Muscle of leg (tissue), 9 donors: Measurements from ENCODE around the gene HCAR2. TPM values are rescaled to one million over a fixed set of nuclear protein-coding genes. Genes with fewer than 3 reads are reported as not detected.

Source experiments
- polyA plus RNA-seq, 8 donors: library from polyadenylated mRNA; unstranded; fragments of 120-200 nt; gene quantifications; one replicate each; pipeline versions ENCODE4 v1.2.1 to v1.2.3, GENCODE V29; 2013; ENCODE audit warnings: inconsistent platforms in 1 of 8, low replicate concordance in 1 of 8; ENCODE audit not compliant: insufficient read length in 8 of 8, insufficient read depth in 1 of 8
- total RNA-seq: library from RNA; stranded (reverse); fragments of 120-200 nt; gene quantifications from one replicate; pipeline ENCODE4 v1.2.4, GENCODE V29; 2013

Gene HCAR2
- total and polyA plus RNA-seq, 9 donors = 0.06 to 1.7 (median 0.17) TPM; not detected in 3

Other genes starting within 250 kb of the HCAR2 start
- 20.9 TPM for gene ZCCHC8, start 202.4 kb downstream of the HCAR2 start, total RNA-seq
- gene ZCCHC8, start 202.4 kb downstream of the HCAR2 start, polyA plus RNA-seq = 10 to 100 TPM; 20.7 to 28.0 (median 23.9) TPM
- gene RSRC2, start 176.4 kb downstream of the HCAR2 start, total RNA-seq = 62.1 TPM
- gene RSRC2, start 176.4 kb downstream of the HCAR2 start, polyA plus RNA-seq = 100 to 1,000 TPM; 100 to 124 (median 111) TPM
- gene KNTC1, start 176.1 kb downstream of the HCAR2 start, total RNA-seq = 20.6 TPM
- 10 to 100 TPM; 13.8 to 27.7 (median 18.1) TPM for gene KNTC1, start 176.1 kb downstream of the HCAR2 start, polyA plus RNA-seq
- gene HCAR3, start 13.5 kb upstream of the HCAR2 start, total RNA-seq = not detected
- under 1 TPM in 3 of 8 donors, not detected in 5; 0.12 to 0.97 (median 0.34) TPM for gene HCAR3, start 13.5 kb upstream of the HCAR2 start, polyA plus RNA-seq
- gene HCAR1, start 27.5 kb upstream of the HCAR2 start, total RNA-seq = 0.09 TPM
- gene HCAR1, start 27.5 kb upstream of the HCAR2 start, polyA plus RNA-seq = under 1 TPM; 0.07 to 0.27 (median 0.13) TPM
- 37.3 TPM for gene DENR, start 49.5 kb upstream of the HCAR2 start, total RNA-seq
- gene DENR, start 49.5 kb upstream of the HCAR2 start, polyA plus RNA-seq = 10 to 100 TPM; 51.9 to 74.1 (median 67.9) TPM
- 1.4 TPM for gene CCDC62, start 71.2 kb upstream of the HCAR2 start, total RNA-seq
- under 1 TPM; 0.42 to 0.94 (median 0.60) TPM for gene CCDC62, start 71.2 kb upstream of the HCAR2 start, polyA plus RNA-seq
- 6.6 TPM for gene HIP1R, start 132.1 kb upstream of the HCAR2 start, total RNA-seq
- 10 to 100 TPM in 2 of 8 donors, 1 to 10 TPM in 6; 7.1 to 10.3 (median 8.2) TPM for gene HIP1R, start 132.1 kb upstream of the HCAR2 start, polyA plus RNA-seq
- gene VPS37B, start 192.8 kb upstream of the HCAR2 start, total RNA-seq = 15.6 TPM
- gene VPS37B, start 192.8 kb upstream of the HCAR2 start, polyA plus RNA-seq = 10 to 100 TPM; 22.5 to 29.0 (median 25.7) TPM